ENCODE data around the gene PTAFR.

DNA sequence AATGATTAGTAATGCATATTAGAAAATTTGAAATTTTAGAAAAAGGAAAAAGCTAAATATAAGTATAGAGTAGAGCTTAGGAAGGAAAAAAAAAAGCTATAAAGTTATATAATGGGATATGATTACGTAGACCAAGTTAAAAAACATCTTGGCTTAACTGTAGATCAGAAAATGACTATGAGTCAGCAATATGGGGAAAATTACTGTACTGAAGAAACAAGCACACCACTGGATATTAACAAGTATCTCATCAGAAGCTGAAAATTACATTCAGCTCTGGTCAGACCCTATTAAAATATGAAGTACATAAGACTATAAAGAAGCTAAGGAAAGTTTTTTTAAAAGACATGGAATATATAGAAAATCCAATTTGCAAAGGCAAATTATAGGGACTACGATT, 36.8 kb upstream of the PTAFR start:
- TF ChIP-seq ELF4 (IDR thresholded peaks at IDR 0.05) = no peak
- TF ChIP-seq LEF1 (IDR thresholded peaks at IDR 0.05; ENCODE audit: borderline replicate concordance) = no peak
- TF ChIP-seq TARDBP (IDR thresholded peaks at IDR 0.05) = no peak
- no peak for TF ChIP-seq SUZ12 (IDR thresholded peaks at IDR 0.05)
- no peak for TF ChIP-seq FOXA1 (IDR thresholded peaks at IDR 0.05)
- no peak for TF ChIP-seq SP1 (IDR thresholded peaks at IDR 0.05)
